ENCODE results near the gene G3BP2. TPM values are rescaled to one million over a fixed set of nuclear protein-coding genes. Genes with fewer than 3 reads are reported as not detected.

Gene G3BP2
- total and polyA plus RNA-seq, 9 of the 15 experiments (the other 6 are each of a cell fraction or from before 2014, with no cell fraction given) = 25.2 to 222 (median 130) TPM

GRCh38 chr4:75673027-75673958 lies at the start of gene G3BP2 (continued):
- no peak for TF ChIP-seq CUX1 (CRISPR knock-in tag; IDR thresholded peaks at IDR 0.05)
- TF ChIP-seq OTX1 (CRISPR knock-in tag; IDR thresholded peaks at IDR 0.05) = 0 out of 2 replicates have a peak, but pooled peaks have one; percentile 43
- peak; percentile 82; the same call in 1 of the 2 replicates for TF ChIP-seq ZNF609 (CRISPR knock-in tag; IDR thresholded peaks at IDR 0.05; ENCODE audit: borderline replicate concordance)
- TF ChIP-seq RUNX1 (IDR thresholded peaks at IDR 0.05; ENCODE audit: low read depth) = no peak
- no peak for TF ChIP-seq HDAC8 (tag; IDR thresholded peaks at IDR 0.05)
- no peak for TF ChIP-seq ZNF778 (CRISPR knock-in tag; IDR thresholded peaks at IDR 0.05)
- peak in 1 of 2 experiments; percentile 60; a peak in 1 of 4 replicates for TF ChIP-seq SIN3A (IDR thresholded peaks at IDR 0.05; ENCODE audit: borderline replicate concordance in 2 of 2, control insufficient read depth in 1 of 2, low read depth in 2 of 2, low read length in 2 of 2)
- TF ChIP-seq NCOA4 (IDR thresholded peaks at IDR 0.05; ENCODE audit: partially characterized antibody) = no peak
- TF ChIP-seq ZBTB8A (IDR thresholded peaks at IDR 0.05; ENCODE audit: partially characterized antibody) = no peak
- 0 out of 2 replicates have a peak, but pooled peaks have one; percentile 48 for TF ChIP-seq LEF1 (IDR thresholded peaks at IDR 0.05)
- TF ChIP-seq USF2 (CRISPR knock-in tag; IDR thresholded peaks at IDR 0.05) = no peak

Measured in K562 (cell line).